ENCODE results near the gene ZNF232.

DNA sequence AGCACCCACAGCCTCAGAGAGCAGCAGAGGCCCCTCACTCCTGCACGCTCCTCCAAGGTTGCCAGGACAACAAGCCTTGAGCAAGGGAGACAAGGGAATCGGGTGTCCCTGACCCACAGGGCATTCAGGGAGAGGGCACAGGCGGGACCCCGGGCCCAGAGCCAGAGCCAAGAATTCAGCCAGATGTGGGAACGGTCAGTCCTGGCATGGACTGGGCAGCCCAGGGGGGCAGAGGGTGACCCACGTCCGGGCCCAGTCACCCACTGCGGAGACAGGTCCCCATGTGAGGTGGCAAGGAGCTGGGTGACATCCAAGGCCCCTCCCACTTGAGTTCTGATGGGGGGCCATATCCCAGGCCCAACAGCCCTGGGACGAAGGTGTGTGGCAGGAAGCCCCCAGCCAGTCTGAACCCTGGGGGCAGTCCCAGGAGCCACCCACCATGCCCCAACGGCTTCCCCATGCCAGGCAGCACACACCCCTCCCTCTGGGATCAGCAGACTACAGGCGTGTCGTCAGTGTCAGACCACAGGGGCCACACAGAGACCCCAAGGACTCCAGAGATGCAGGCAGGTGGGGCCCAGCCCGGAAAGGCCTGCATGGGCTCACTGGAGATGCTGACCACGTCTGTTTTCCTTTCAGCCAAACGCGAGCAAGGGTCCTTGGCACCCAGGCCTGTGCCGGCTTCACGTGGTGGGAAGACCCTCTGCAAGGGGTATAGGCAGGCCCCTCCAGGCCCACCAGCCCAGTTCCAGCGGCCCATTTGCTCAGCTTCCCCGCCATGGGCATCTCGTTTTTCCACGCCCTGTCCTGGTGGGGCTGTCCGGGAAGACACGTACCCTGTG, 27.2 kb upstream of the ZNF232 start:
- TF ChIP-seq GABPA (IDR thresholded peaks at IDR 0.05; ENCODE audit: low read depth) (no peak), EZH2phosphoT487 (IDR thresholded peaks at IDR 0.05; ENCODE audit: borderline replicate concordance, low read depth) (no peak), ELF1 (IDR thresholded peaks at IDR 0.05) (no peak)
- TF ChIP-seq, protein P1, sequence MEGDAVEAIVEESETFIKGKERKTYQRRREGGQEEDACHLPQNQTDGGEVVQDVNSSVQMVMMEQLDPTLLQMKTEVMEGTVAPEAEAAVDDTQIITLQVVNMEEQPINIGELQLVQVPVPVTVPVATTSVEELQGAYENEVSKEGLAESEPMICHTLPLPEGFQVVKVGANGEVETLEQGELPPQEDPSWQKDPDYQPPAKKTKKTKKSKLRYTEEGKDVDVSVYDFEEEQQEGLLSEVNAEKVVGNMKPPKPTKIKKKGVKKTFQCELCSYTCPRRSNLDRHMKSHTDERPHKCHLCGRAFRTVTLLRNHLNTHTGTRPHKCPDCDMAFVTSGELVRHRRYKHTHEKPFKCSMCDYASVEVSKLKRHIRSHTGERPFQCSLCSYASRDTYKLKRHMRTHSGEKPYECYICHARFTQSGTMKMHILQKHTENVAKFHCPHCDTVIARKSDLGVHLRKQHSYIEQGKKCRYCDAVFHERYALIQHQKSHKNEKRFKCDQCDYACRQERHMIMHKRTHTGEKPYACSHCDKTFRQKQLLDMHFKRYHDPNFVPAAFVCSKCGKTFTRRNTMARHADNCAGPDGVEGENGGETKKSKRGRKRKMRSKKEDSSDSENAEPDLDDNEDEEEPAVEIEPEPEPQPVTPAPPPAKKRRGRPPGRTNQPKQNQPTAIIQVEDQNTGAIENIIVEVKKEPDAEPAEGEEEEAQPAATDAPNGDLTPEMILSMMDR (IDR thresholded peaks at IDR 0.05) = no peak
- TF ChIP-seq, protein P2, sequence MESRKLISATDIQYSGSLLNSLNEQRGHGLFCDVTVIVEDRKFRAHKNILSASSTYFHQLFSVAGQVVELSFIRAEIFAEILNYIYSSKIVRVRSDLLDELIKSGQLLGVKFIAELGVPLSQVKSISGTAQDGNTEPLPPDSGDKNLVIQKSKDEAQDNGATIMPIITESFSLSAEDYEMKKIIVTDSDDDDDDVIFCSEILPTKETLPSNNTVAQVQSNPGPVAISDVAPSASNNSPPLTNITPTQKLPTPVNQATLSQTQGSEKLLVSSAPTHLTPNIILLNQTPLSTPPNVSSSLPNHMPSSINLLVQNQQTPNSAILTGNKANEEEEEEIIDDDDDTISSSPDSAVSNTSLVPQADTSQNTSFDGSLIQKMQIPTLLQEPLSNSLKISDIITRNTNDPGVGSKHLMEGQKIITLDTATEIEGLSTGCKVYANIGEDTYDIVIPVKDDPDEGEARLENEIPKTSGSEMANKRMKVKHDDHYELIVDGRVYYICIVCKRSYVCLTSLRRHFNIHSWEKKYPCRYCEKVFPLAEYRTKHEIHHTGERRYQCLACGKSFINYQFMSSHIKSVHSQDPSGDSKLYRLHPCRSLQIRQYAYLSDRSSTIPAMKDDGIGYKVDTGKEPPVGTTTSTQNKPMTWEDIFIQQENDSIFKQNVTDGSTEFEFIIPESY (IDR thresholded peaks at IDR 0.05; ENCODE audit: borderline replicate concordance, low read depth) = no peak
